HEK293T (cell line): ENCODE results near the gene C19orf67.

Experiments
- ELF4 ChIP-seq: fragments of 450-650 bp; IDR thresholded peaks from 2 replicates; pipeline ENCODE4 v1.6.1; 2017; ENCODE audit warnings: antibody characterized with exemption
- FOXM1 ChIP-seq: fragments of 450-650 bp; IDR thresholded peaks from 2 replicates; pipeline ENCODE4 v1.6.1; 2017; ENCODE audit warnings: mild to moderate bottlenecking, borderline replicate concordance
- L3MBTL2 ChIP-seq: fragments of 450-650 bp; conservative IDR thresholded peaks from 2 replicates; pipeline ENCODE4 v1.6.1; 2016; ENCODE audit warnings: mild to moderate bottlenecking
- LEF1 ChIP-seq: fragments of 450-650 bp; IDR thresholded peaks from 2 replicates; pipeline ENCODE4 v1.6.1; 2017; ENCODE audit warnings: mild to moderate bottlenecking, borderline replicate concordance
- TARDBP ChIP-seq: fragments of 450-650 bp; IDR thresholded peaks from 2 replicates; pipeline ENCODE4 v1.6.1; 2016

DNA sequence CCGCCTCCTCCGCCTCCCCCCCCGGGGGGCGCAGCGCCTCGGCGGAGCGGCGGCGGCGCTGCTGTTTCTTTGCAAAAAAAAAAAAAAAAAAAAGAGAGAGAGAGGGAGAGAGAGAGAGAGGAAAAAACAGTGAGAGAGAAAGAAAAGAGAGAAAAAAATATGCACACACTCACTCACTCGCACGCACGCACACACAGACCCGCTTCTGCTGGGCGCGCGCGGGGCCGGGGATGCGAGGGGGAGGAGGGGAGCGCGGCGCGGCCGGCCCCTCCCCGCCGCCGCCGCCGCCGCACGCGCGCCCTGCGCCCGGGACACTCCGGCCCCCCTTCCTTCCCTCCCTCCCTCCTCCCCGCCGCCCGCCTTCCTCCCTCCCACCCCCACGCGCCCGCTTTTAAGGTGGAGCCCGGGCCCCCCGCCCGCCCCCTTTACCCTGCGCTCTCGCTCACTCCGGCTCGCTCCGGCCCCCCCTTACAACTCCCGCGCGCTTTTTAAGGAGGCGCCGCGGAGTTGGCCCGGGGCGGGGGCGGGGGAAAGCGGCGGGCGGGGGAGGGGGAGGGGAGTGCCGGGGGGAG is 5.0 kb upstream of the C19orf67 start, which contains the start of gene SAMD1:
- TF ChIP-seq L3MBTL2 (no peak), TARDBP (no peak), ELF4 (no peak), FOXM1 (no peak), LEF1 (no peak)
